ENCODE measurements around the gene GK2. TPM values are rescaled to one million over a fixed set of nuclear protein-coding genes. Genes with fewer than 3 reads are reported as not detected.

GK2 gene
- total and polyA plus RNA-seq, 12 donors = not detected

- TF ChIP-seq CTCF (IDR thresholded peaks at IDR 0.05) = no peak
- TF ChIP-seq POLR2A (IDR thresholded peaks at IDR 0.05) = no peak
- no peaks in the 10 kb centered on the region for H3K36me3 ChIP-seq (replicated peaks in 1 of 2)
- no peak overlapping the region for H3K27ac ChIP-seq
- no peak for DNase-seq
- H3K4me3 ChIP-seq = no peak overlapping the region
- 70 to 77% (median 74%) methylated on average over 6 of the region's 6 CpGs for WGBS, 4 donors
- no peaks in the 10 kb centered on the region for H3K27me3 ChIP-seq
- intact Hi-C loops (cut with DNase I) = no loop called here
- H3K9me3 ChIP-seq (replicated peaks in 1 of 3) = no peaks in the 10 kb centered on the region
- H3K4me1 ChIP-seq (replicated peaks in 1 of 2) = no peaks in the 10 kb centered on the region
Measured at GRCh38 chr4:79364061-79364460, 44.0 kb downstream of the GK2 start.

DNA sequence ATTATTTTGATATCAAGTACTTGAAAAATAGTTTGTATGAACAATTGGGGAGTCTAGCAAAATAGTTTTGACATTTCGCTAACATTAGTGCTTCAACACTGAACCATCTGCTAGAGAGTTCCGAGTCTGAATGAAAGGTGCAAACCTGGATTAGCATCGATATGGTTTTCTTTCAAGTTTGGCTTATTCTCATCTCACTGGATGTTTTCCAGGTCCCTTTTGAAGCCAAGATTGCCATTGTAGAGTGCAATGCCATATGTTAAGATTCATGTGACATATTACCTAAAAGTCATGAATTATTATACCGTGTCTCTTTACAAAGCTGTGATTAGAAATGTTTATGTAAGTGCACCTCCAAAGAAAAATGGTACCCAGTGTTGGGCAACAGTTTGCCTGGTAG, 45.4 kb downstream of the GK2 start:
- DNase-seq = no peak
- no peaks in the 10 kb centered on the region for H3K27me3 ChIP-seq
- TF ChIP-seq POLR2A (IDR thresholded peaks at IDR 0.05) (no peak), CTCF (IDR thresholded peaks at IDR 0.05) (no peak)
- H3K27ac ChIP-seq = no peak overlapping the region
- H3K4me3 ChIP-seq = no peak overlapping the region
- no peaks in the 10 kb centered on the region for H3K4me1 ChIP-seq (replicated peaks in 1 of 2)
- intact Hi-C loops (cut with DNase I) = no loop called here
- H3K36me3 ChIP-seq (replicated peaks in 1 of 2) = no peaks in the 10 kb centered on the region
- 86 to 93% (median 88%) methylated on average over 4 of the region's 4 CpGs for WGBS, 4 donors
- H3K9me3 ChIP-seq (replicated peaks in 1 of 3) = no peaks in the 10 kb centered on the region

DNA sequence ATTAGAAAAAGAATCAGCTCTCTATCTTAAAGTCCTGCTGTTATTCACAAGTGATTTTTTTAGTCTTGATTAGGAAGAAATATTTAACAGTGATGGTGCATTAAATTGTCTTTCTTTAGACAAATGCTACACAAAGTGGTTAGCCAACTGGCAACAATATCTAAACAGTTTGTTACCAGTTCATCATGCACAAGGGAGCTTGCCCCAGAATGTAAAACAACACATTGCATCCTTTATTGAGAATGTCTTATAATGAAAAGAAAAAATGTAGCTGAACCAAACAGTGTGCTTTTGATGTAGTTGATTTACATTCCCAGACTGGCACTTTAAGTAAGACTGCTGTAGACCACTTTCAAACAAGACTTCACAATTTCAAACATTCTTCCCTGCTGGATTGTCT, 48.0 kb downstream of the GK2 start:
- H3K27me3 ChIP-seq = no peaks in the 10 kb centered on the region
- H3K9me3 ChIP-seq (replicated peaks in 1 of 3) = no peaks in the 10 kb centered on the region
- no peak overlapping the region for H3K27ac ChIP-seq
- H3K36me3 ChIP-seq (replicated peaks in 1 of 2) = no peaks in the 10 kb centered on the region
- H3K4me1 ChIP-seq (replicated peaks in 1 of 2) = no peaks in the 10 kb centered on the region
- DNase-seq = no peak
- intact Hi-C loops (cut with DNase I) = no loop called here
- H3K4me3 ChIP-seq = no peak overlapping the region
- TF ChIP-seq POLR2A (IDR thresholded peaks at IDR 0.05) = no peak
- TF ChIP-seq CTCF (IDR thresholded peaks at IDR 0.05) = no peak

DNA sequence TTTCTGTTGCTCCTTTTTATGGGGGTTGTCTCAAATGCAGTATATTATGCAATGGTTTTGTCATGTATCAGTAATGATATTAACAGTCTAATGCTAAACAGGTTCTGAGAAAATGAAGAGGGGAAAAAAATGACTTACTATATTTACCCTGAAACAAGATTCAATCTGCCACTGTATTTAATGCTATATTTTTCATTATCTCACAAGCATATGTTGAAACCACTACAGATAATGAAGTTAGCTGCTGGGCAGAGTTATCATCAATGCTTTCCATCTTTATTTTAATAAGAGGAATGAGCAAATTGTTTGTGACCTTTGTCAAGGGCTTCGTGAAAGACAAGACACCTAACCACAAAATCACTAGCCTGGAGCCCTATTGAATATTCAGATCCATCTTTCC, 49.6 kb downstream of the GK2 start:
- Histone ChIP-seq H3K27me3 (no peaks in the 10 kb centered on the region), H3K4me1 (replicated peaks in 1 of 2) (no peaks in the 10 kb centered on the region), H3K4me3 (no peak overlapping the region), H3K36me3 (replicated peaks in 1 of 2) (no peaks in the 10 kb centered on the region), H3K9me3 (replicated peaks in 1 of 3) (no peaks in the 10 kb centered on the region), H3K27ac (no peak overlapping the region)
- no peak for DNase-seq
- no peak for TF ChIP-seq CTCF (IDR thresholded peaks at IDR 0.05)
- TF ChIP-seq POLR2A (IDR thresholded peaks at IDR 0.05) = no peak
- intact Hi-C loops (cut with DNase I) = no loop called here
- WGBS, 4 donors = 63 to 89% (median 66%) methylated on average over 1 of the region's 1 CpG
